ENCODE results near the gene EDEM1. TPM values are rescaled to one million over a fixed set of nuclear protein-coding genes. Genes with fewer than 3 reads are reported as not detected.
"Not testable (repeated sequence)": the region's sequence is repeated elsewhere in the genome, so short reads cannot be mapped to it uniquely, and the experiment has no call there.

EDEM1 gene
- total RNA-seq, 2 experiments from 2014 or later: 137 to 138 TPM

- H3K9me3 Mint-ChIP-seq; DNase-seq; H3K36me3 Mint-ChIP-seq (ENCODE audit: low read depth); H3K4me3 Mint-ChIP-seq; H3K27ac Mint-ChIP-seq; intact Hi-C loops (cut with micrococcal nuclease); H3K27me3 Mint-ChIP-seq (ENCODE audit: low read depth); CTCF ChIA-PET: not testable (repeated sequence)
- H3K4me1 Mint-ChIP-seq (ENCODE audit: low read depth): peaks cover 19% of the 10 kb centered on the region
These were observed 3.8 kb upstream of the EDEM1 start for GRCh38 chr3:5183714-5184113.

GRCh38 chr3:5184499-5184898 lies 3.0 kb upstream of the EDEM1 start:
- Mint-ChIP-seq H3K36me3 (ENCODE audit: low read depth) (peaks cover 16% of the 10 kb centered on the region), H3K4me1 (ENCODE audit: low read depth) (peaks cover 19% of the 10 kb centered on the region), H3K9me3 (no peaks in the 10 kb centered on the region), H3K27ac (peak overlapping the region; percentile 26), H3K27me3 (ENCODE audit: low read depth) (no peaks in the 10 kb centered on the region), H3K4me3 (no peak overlapping the region)
- CTCF ChIA-PET: interaction anchor here (0.6 kb wide), 1 partner anchor 9 kb away, joined by 3 read pairs; no protein-coding TSS in a partner anchor
- intact Hi-C loops (cut with micrococcal nuclease): no loop called here
- no peak for DNase-seq

- Mint-ChIP-seq H3K36me3 (ENCODE audit: low read depth) (peaks cover 21% of the 10 kb centered on the region), H3K27me3 (ENCODE audit: low read depth) (no peaks in the 10 kb centered on the region), H3K27ac (no peak overlapping the region), H3K9me3 (no peaks in the 10 kb centered on the region), H3K4me3 (no peak overlapping the region), H3K4me1 (ENCODE audit: low read depth) (peaks cover 19% of the 10 kb centered on the region)
- DNase-seq: no peak
- intact Hi-C loops (cut with micrococcal nuclease): loop anchor here (5.0 kb wide), 1 partner anchor 883 kb away; the partner anchor contains the start of gene SETMAR
- CTCF ChIA-PET: interaction anchor here (0.6 to 1.6 kb wide), 3 partner anchors 8 to 127 kb away, joined by 3 to 6 read pairs (median 3); no protein-coding TSS in a partner anchor
These were observed 2.3 kb upstream of the EDEM1 start for GRCh38 chr3:5185093-5185673.

GRCh38 chr3:5186089-5186857 lies 1.2 kb upstream of the EDEM1 start:
- H3K4me3 Mint-ChIP-seq: peak overlapping the region; percentile 96
- peaks cover 25% of the 10 kb centered on the region for H3K36me3 Mint-ChIP-seq (ENCODE audit: low read depth)
- CTCF ChIA-PET: interaction anchor here (0.6 to 2.6 kb wide), 4 partner anchors 11 to 128 kb away, joined by 3 to 13 read pairs (median 4); no protein-coding TSS in a partner anchor
- no peaks in the 10 kb centered on the region for H3K9me3 Mint-ChIP-seq
- peaks cover 19% of the 10 kb centered on the region for H3K4me1 Mint-ChIP-seq (ENCODE audit: low read depth)
- intact Hi-C loops (cut with micrococcal nuclease): loop anchor here (2.0 to 5.0 kb wide), 2 partner anchors 693 to 884 kb away; partner anchors contain the start of genes ITPR1 and SETMAR
- no peak for DNase-seq
- H3K27ac Mint-ChIP-seq: no peak overlapping the region
- H3K27me3 Mint-ChIP-seq (ENCODE audit: low read depth): no peaks in the 10 kb centered on the region

- H3K27ac Mint-ChIP-seq: peak overlapping the region; percentile 91
- H3K4me1 Mint-ChIP-seq (ENCODE audit: low read depth): peaks cover 21% of the 10 kb centered on the region
- peaks cover 28% of the 10 kb centered on the region for H3K36me3 Mint-ChIP-seq (ENCODE audit: low read depth)
- peak overlapping the region; percentile 96 for H3K4me3 Mint-ChIP-seq
- intact Hi-C loops (cut with micrococcal nuclease): loop anchor here (1.0 to 5.0 kb wide), 8 partner anchors 10 to 885 kb away; partner anchors contain the start of genes ARL8B, ITPR1 and SETMAR
- no peak for DNase-seq
- H3K9me3 Mint-ChIP-seq: no peaks in the 10 kb centered on the region
- H3K27me3 Mint-ChIP-seq (ENCODE audit: low read depth): no peaks in the 10 kb centered on the region
- CTCF ChIA-PET: interaction anchor here (2.6 kb wide), 1 partner anchor 10 kb away, joined by 13 read pairs; no protein-coding TSS in a partner anchor
These were observed 700 bp upstream of the EDEM1 start for GRCh38 chr3:5186858-5187155.

- H3K36me3 Mint-ChIP-seq (ENCODE audit: low read depth): peaks cover 36% of the 10 kb centered on the region
- H3K9me3 Mint-ChIP-seq: no peaks in the 10 kb centered on the region
- CTCF ChIA-PET: interaction anchor here (1.1 to 2.6 kb wide), 2 partner anchors 9 to 160 kb away, joined by 3 to 13 read pairs; no protein-coding TSS in a partner anchor
- peak; percentile 46 for DNase-seq
- H3K4me1 Mint-ChIP-seq (ENCODE audit: low read depth): peaks cover 33% of the 10 kb centered on the region
- no peaks in the 10 kb centered on the region for H3K27me3 Mint-ChIP-seq (ENCODE audit: low read depth)
- intact Hi-C loops (cut with micrococcal nuclease): loop anchor here (1.0 to 5.0 kb wide), 8 partner anchors 9 to 886 kb away; partner anchors contain the start of genes ARL8B, ITPR1 and SETMAR
- peak overlapping the region; percentile 96 for H3K4me3 Mint-ChIP-seq
- peak overlapping the region; percentile 99 for H3K27ac Mint-ChIP-seq
These were observed 462 bp downstream of the EDEM1 start for GRCh38 chr3:5187920-5188418.

- CTCF ChIA-PET: interaction anchor here (1.1 to 2.6 kb wide), 3 partner anchors 8 to 161 kb away, joined by 3 to 13 read pairs (median 3); no protein-coding TSS in a partner anchor
- Mint-ChIP-seq H3K36me3 (ENCODE audit: low read depth) (peaks cover 40% of the 10 kb centered on the region), H3K4me1 (ENCODE audit: low read depth) (peaks cover 38% of the 10 kb centered on the region), H3K4me3 (peak overlapping the region; percentile 88), H3K27ac (peak overlapping the region; percentile 99), H3K27me3 (ENCODE audit: low read depth) (no peaks in the 10 kb centered on the region), H3K9me3 (no peaks in the 10 kb centered on the region)
- DNase-seq: peak; percentile 61
- intact Hi-C loops (cut with micrococcal nuclease): loop anchor here (5.0 kb wide), 1 partner anchor 886 kb away; the partner anchor contains the start of gene SETMAR
These were observed 1.1 kb downstream of the EDEM1 start for GRCh38 chr3:5188419-5189221.

GRCh38 chr3:5190147-5190791 lies 2.8 kb downstream of the EDEM1 start:
- Mint-ChIP-seq H3K4me3 (peak overlapping the region; percentile 88), H3K9me3 (no peaks in the 10 kb centered on the region), H3K27ac (peak overlapping the region; percentile 99), H3K27me3 (ENCODE audit: low read depth) (no peaks in the 10 kb centered on the region), H3K36me3 (ENCODE audit: low read depth) (peaks cover 55% of the 10 kb centered on the region), H3K4me1 (ENCODE audit: low read depth) (peaks cover 55% of the 10 kb centered on the region)
- DNase-seq: peak; percentile 65
- CTCF ChIA-PET: interaction anchor here (0.7 kb wide), 1 partner anchor 167 kb away, joined by 3 read pairs; no protein-coding TSS in a partner anchor
- intact Hi-C loops (cut with micrococcal nuclease): loop anchor here (1.0 to 10.0 kb wide), 3 partner anchors 64 to 765 kb away; no protein-coding TSS in a partner anchor

GRCh38 chr3:5191555-5192304 lies 4.2 kb downstream of the EDEM1 start:
- peak overlapping the region; percentile 98 for H3K27ac Mint-ChIP-seq
- H3K27me3 Mint-ChIP-seq (ENCODE audit: low read depth): no peaks in the 10 kb centered on the region

GRCh38 chr3:5192571-5193365 lies 5.3 kb downstream of the EDEM1 start:
- intact Hi-C loops (cut with micrococcal nuclease): loop anchor here (1.0 to 10.0 kb wide), 3 partner anchors 142 to 768 kb away; no protein-coding TSS in a partner anchor
- peak; percentile 66 for DNase-seq

More at GRCh38 chr3:5191555-5192304, 4.2 kb downstream of the EDEM1 start:
- intact Hi-C loops (cut with micrococcal nuclease): loop anchor here (1.0 to 10.0 kb wide), 3 partner anchors 143 to 767 kb away; no protein-coding TSS in a partner anchor
- H3K4me1 Mint-ChIP-seq (ENCODE audit: low read depth): peaks cover 61% of the 10 kb centered on the region
- H3K9me3 Mint-ChIP-seq: no peaks in the 10 kb centered on the region
- no peak for DNase-seq
- peaks cover 66% of the 10 kb centered on the region for H3K36me3 Mint-ChIP-seq (ENCODE audit: low read depth)
- H3K4me3 Mint-ChIP-seq: peak overlapping the region; percentile 71
- CTCF ChIA-PET: interaction anchor here (0.7 to 7.6 kb wide), 6 partner anchors 9 to 522 kb away, joined by 3 to 54 read pairs (median 4); partner anchors contain the start of gene ARL8B

More at GRCh38 chr3:5192571-5193365, 5.3 kb downstream of the EDEM1 start:
- no peaks in the 10 kb centered on the region for H3K27me3 Mint-ChIP-seq (ENCODE audit: low read depth)
- CTCF ChIA-PET: interaction anchor here (0.6 to 7.6 kb wide), 7 partner anchors 8 to 523 kb away, joined by 3 to 54 read pairs (median 3); partner anchors contain the start of gene ARL8B
- peaks cover 2% of the 10 kb centered on the region for H3K9me3 Mint-ChIP-seq
- peak overlapping the region; percentile 71 for H3K4me3 Mint-ChIP-seq
- peaks cover 68% of the 10 kb centered on the region for H3K4me1 Mint-ChIP-seq (ENCODE audit: low read depth)
- H3K36me3 Mint-ChIP-seq (ENCODE audit: low read depth): peaks cover 75% of the 10 kb centered on the region
- H3K27ac Mint-ChIP-seq: peak overlapping the region; percentile 98
